HepG2 (cell line): ENCODE measurements around the gene STEAP3. TPM values are rescaled to one million over a fixed set of nuclear protein-coding genes. Genes with fewer than 3 reads are reported as not detected.

Experiments used
- ATAC-seq: fragments of 200-7000 bp; cut with Tn5 transposase; 3 replicates; pipeline ENCODE4 v1.9.1; 2020; ENCODE audit warnings: mild to moderate bottlenecking, moderate library complexity
- BruUV-seq: library from RNA; stranded (reverse); fragments of 400-500 nt; replicated peaks from 2 replicates; lab custom pipeline; 2021; lab: Mats Ljungman, UMichigan
- CTCF ChIA-PET: fragments of 300-600 bp; formaldehyde crosslinking; extraction: SDS; loops from one replicate; lab custom pipeline; 2021; ENCODE audit warnings: low total read pairs, inconsistent platforms, low intra/inter-chr PET ratio; lab: Yijun Ruan, JAX
- POLR2A ChIA-PET: fragments of 350-600 bp; sonication (Branson Sonifier 250); formaldehyde crosslinking; loops from one replicate; lab custom pipeline; 2020; ENCODE audit warnings: antibody characterized with exemption, inconsistent platforms; lab: Yijun Ruan, JAX
- DNase-seq: peaks from one replicate; pipeline ENCODE4 v3.0.0-alpha.2; 2015; ENCODE audit warnings: low spot score
- FAIRE-seq: peaks from 3 replicates; lab custom pipeline; 2011; peaks lifted over from hg19 to GRCh38; lab: Jason Lieb, UNC
- H2AFZ ChIP-seq: one replicate; pipeline ENCODE4 v1.6.1; 2011; ENCODE audit warnings: low read length, inconsistent platforms
- H3K27ac ChIP-seq: fragments of 300-600 bp; 3 replicates; pipeline ENCODE4 v1.8.0; 2011; ENCODE audit warnings: mixed run types, mild to moderate bottlenecking, mixed read lengths, low read length, inconsistent platforms; ENCODE audit not compliant: insufficient read depth; ENCODE audit errors: extremely low read length
- H3K27me3 ChIP-seq, 2 experiments: fragments of 200-600 bp in 1 of 2; 2 replicates in 1 of 2; 3 replicates in 1 of 2; pipeline versions ENCODE4 v1.6.0 to v1.8.0; 2011; ENCODE audit warnings: low read length in 2 of 2, mild to moderate bottlenecking in 2 of 2, moderate library complexity in 2 of 2, inconsistent platforms in 1 of 2; ENCODE audit not compliant: insufficient read depth in 2 of 2, control insufficient read depth in 1 of 2
- H3K36me3 ChIP-seq, 2 experiments: fragments of 200-600 bp in 1 of 2; replicated peaks in 1 of 2; 2 replicates in 1 of 2; 3 replicates in 1 of 2; pipeline versions ENCODE4 v1.5.1 to v1.8.0; 2011; ENCODE audit warnings: low read length in 2 of 2, inconsistent platforms in 1 of 2; ENCODE audit not compliant: insufficient read depth in 2 of 2, control insufficient read depth in 1 of 2
- H3K4me1 ChIP-seq: 2 replicates; pipeline ENCODE4 v1.5.1; 2012; ENCODE audit warnings: low read length, inconsistent platforms; ENCODE audit not compliant: insufficient read depth
- H3K4me2 ChIP-seq: 2 replicates; pipeline ENCODE4 v1.6.0; 2011; ENCODE audit warnings: low read depth, low read length, inconsistent platforms
- H3K4me3 ChIP-seq, 3 experiments: fragments of 200-600 bp in 1 of 3; sonication (generic), shearing (Covaris generic) in 1 of 3; replicated peaks in 1 of 3; 2 replicates each; pipeline ENCODE4 v1.5.1; 2011 to 2016; ENCODE audit warnings: low read length in 3 of 3, inconsistent platforms in 2 of 3, low read depth in 2 of 3, mild to moderate bottlenecking in 2 of 3, control low read depth in 1 of 3, mixed read lengths in 1 of 3; ENCODE audit not compliant: insufficient read depth in 1 of 3
- H3K79me2 ChIP-seq: one replicate; pipeline ENCODE4 v1.6.1; 2011; ENCODE audit warnings: low read length, inconsistent platforms; ENCODE audit not compliant: insufficient read depth
- H3K9ac ChIP-seq: 2 replicates; pipeline ENCODE4 v1.6.0; 2011; ENCODE audit warnings: mild to moderate bottlenecking, low read depth, low read length, inconsistent platforms; ENCODE audit not compliant: insufficient read depth
- H3K9me3 ChIP-seq: 2 replicates; pipeline ENCODE4 v1.5.1; 2012; ENCODE audit warnings: mild to moderate bottlenecking, low read length
- H4K20me1 ChIP-seq: 2 replicates; pipeline ENCODE4 v1.6.0; 2011; ENCODE audit warnings: inconsistent platforms, mild to moderate bottlenecking, low read length, moderate library complexity; ENCODE audit not compliant: insufficient read depth
- FIP1L1 ChIP-seq: fragments of 200-400 bp; formaldehyde crosslinking; IDR thresholded peaks from 2 replicates; pipeline ENCODE4 v1.6.1; 2018; ENCODE audit warnings: low read depth, mild to moderate bottlenecking, low read length, moderate library complexity, borderline replicate concordance; ENCODE audit not compliant: insufficient read depth
- ZNF512B ChIP-seq: sonication (generic); formaldehyde crosslinking; IDR thresholded peaks from 2 replicates; pipeline ENCODE4 v1.5.1; 2020; ENCODE audit warnings: missing genetic modification reagents, mild to moderate bottlenecking, borderline replicate concordance
- ZNF850 ChIP-seq: sonication (generic); formaldehyde crosslinking; conservative IDR thresholded peaks from 2 replicates; pipeline ENCODE4 v1.9.0; 2021; ENCODE audit warnings: mild to moderate bottlenecking, missing genetic modification reagents
- WGBS: methylation state at CpG from one replicate; pipeline ENCODE4 v1.1.6; 2017; ENCODE audit warnings: low lambda C conversion rate; 5-methylcytosine and 5-hydroxymethylcytosine counted together
- in situ Hi-C: cut with HindIII; loops from 2 replicates; pipeline ENCODE4 v1.10.0; 2017; ENCODE audit warnings: low pct_unique_long_range_greater_than_20kb; ENCODE audit not compliant: extremely low pct_ligation_motif_present
- intact Hi-C: fragments of 100-400 bp; cut with micrococcal nuclease; formaldehyde crosslinking; loops from one replicate; pipeline ENCODE4 v1.10.0; 2022; ENCODE audit not compliant: unreplicated experiment
- polyA plus RNA-seq, 8 experiments: library from polyadenylated mRNA; depleted of rRNA in 3 of 8; stranded (reverse) in 7 of 8; unstranded in 1 of 8; fragments of >200 nt; fragmentation: Illumina TruSeq in 4 of 8; extraction: Trizol in 4 of 8; gene quantifications; 2 replicates each; pipeline versions ENCODE4 v1.2.1 to v1.2.3, GENCODE V29; 2011 to 2016; ENCODE audit warnings: low read depth in 4 of 8, missing spikeins in 1 of 8, mixed read lengths in 1 of 8; ENCODE audit not compliant: insufficient read depth in 1 of 8
- total RNA-seq, 5 experiments: library from RNA; depleted of rRNA; stranded (reverse); fragments of >200 nt; fragmentation: Illumina TruSeq; extraction: Trizol; gene quantifications; 2 replicates each; pipeline ENCODE4 v1.2.3, GENCODE V29; 2016; ENCODE audit warnings: low read depth in 1 of 5

The STEAP3 gene
- total and polyA plus RNA-seq, 2 of the 13 experiments (the other 11 are each of a cell fraction or from before 2014, with no cell fraction given) = 7.3 to 21.1 TPM

DNA sequence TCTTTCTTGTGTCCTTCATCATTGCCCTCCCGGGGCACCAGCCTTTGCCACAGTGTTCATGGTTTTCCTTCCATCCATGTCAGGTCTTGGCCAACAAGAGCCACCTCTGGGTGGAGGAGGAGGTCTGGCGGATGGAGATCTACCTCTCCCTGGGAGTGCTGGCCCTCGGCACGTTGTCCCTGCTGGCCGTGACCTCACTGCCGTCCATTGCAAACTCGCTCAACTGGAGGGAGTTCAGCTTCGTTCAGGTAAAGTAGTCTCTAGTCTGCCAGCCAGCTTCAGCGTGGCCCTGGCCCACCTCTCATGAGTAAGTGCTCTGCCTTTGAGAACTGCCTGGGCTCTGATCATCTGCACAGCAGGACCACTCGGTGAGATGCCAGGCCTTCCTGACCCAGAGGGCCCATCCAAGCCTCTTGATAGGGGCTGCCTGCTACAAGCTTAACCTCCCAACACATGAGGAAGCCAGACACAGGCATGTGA lies 31.0 kb downstream of the STEAP3 start:
- Histone ChIP-seq H3K9me3 (no peaks in the 10 kb centered on the region), H3K9ac (no peak overlapping the region), H3K27ac (no peak overlapping the region)
- 95% methylated on average over 10 of the region's 10 CpGs for WGBS
- in situ Hi-C loops = no loop called here
- TF ChIP-seq ZNF512B (CRISPR knock-in tag) (no peak), ZNF850 (no peak), FIP1L1 (no peak)
- TF ChIP-seq, all 625 proteins: peak for 0
- H3K4me3 ChIP-seq = no peak overlapping the region
- BruUV-seq = no TSS peak
- H3K27me3 ChIP-seq = no peaks in the 10 kb centered on the region
- FAIRE-seq (no peak), ATAC-seq (no peak), DNase-seq (no peak)
- H3K79me2 ChIP-seq = no peaks in the 10 kb centered on the region
- intact Hi-C loops = loop anchor here (5.0 kb wide), 1 partner anchor 1337 kb away; no protein-coding TSS in a partner anchor
- H2AFZ ChIP-seq = no peak overlapping the region
- H3K36me3 ChIP-seq = peaks cover 4 to 56% of the 10 kb centered on the region in 2 experiments
- H4K20me1 ChIP-seq = no peaks in the 10 kb centered on the region
- CTCF ChIA-PET = no interaction called here
- POLR2A ChIA-PET = interaction anchor here (1.2 kb wide), 1 partner anchor 31 kb away, joined by 3 read pairs; no protein-coding TSS in a partner anchor
- no peak overlapping the region for H3K4me2 ChIP-seq
- peaks cover 7% of the 10 kb centered on the region; the same call in 1 of the 2 replicates for H3K4me1 ChIP-seq
